Activated T-cell treated with anti-CD3 and anti-CD28 coated beads for 4 hours (primary cell): ENCODE data around the gene PRDM16.

Source experiments
- DNase-seq: peaks from one replicate; pipeline ENCODE4 v3.0.0-alpha.2; 2020

The PRDM16 gene

DNA sequence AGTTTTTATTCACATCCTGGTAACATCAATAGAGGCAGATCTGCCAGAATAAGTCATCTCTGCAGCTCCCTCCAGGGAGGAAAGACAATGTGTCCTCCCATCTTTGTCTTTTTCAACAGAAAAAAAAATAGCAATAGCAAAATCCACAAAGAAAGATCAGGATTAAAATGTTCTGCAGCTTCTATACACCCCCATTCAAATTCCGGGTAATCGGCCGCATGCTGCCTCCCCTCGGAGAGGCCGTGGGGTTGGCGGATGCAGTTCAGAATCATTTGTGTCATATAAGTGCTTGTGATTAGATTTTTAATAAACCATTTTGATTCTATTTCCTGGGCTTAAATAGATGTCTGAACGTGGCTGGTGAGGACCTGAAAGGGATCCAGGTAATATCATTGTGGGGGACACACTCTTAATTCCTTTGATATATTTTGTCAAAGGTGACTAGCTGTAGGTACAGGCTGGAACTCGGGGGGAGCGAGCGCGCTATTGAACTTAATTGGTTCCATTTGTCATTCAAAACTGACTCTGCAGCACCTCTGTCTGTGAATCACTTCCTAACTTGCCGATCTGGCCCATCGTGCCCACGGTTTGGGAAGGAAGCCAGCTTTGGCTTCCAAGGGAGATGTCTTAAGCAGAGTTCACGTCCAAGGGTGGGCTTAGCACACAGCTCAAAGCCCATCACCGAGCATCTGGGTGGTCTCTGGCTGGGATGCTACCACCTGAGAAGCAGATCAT, 299.9 kb downstream of the PRDM16 start:
- DNase-seq = no peak

DNA sequence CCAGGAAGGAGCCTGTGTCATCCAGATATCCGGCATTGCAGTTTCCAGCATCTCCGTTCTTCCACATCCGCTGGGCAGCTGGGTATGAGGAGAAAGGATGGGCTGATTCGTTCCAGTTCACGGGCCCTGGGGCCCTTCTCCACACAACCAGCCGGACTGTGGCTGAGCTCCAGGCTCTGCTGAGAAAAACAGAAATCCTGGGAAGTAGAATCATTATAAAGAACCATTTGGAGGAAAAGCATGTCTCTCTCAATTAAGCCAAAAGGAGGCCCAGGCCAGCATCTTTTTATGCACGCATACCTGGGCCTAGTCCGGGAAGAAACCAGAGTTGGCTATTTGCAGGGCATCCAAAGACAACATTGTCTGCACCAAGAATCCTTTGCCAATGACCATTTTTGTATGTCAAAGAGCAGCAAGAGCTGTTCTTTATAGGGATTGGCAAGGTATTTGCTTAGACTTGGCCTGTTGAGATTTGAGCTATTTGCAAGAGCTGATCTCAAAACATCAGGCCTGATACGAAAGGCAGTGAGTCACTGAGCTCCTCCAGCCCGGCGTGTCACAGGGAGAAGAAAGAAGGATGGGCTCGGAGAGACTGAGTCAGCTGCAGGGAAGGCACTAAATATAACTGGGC, 300.6 kb downstream of the PRDM16 start:
- no peak for DNase-seq

DNA sequence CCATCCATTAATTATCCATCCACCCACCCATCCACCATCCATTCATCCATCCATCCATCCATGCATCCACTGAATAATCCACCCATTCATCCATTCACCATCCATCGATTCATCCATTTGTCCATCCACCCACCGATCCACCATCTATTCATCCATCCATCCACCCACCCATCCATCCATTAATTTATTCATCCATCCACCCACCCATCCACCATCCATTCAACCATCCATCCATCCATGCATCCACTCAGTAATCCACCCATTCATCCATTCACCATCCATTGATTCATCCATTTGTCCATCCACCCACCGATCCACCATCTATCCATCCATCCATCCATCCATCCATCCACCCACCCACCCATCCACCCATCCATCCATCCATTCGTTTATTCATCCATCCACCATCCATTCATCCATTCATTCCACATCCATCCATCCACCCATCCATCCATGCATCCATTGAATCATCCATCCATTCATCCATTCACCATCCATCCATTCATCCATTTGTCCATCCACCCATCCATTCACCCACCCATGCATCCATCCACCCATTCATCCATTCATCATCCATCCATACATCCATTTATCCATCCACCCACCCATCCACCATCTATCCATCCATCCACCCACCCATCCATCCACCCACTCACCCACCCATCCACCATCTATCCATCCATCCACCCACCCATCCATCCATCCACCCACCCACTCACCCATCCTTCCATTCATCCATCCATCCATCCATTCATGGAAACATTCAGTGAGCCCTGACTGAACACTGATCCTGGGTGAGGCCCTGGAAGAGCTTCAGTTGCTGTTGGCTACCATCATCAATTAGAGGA, 302.1 kb downstream of the PRDM16 start:
- no peak for DNase-seq

- no peak for DNase-seq
Observed at GRCh38 chr1:3372317-3372716, 303.3 kb downstream of the PRDM16 start.

DNA sequence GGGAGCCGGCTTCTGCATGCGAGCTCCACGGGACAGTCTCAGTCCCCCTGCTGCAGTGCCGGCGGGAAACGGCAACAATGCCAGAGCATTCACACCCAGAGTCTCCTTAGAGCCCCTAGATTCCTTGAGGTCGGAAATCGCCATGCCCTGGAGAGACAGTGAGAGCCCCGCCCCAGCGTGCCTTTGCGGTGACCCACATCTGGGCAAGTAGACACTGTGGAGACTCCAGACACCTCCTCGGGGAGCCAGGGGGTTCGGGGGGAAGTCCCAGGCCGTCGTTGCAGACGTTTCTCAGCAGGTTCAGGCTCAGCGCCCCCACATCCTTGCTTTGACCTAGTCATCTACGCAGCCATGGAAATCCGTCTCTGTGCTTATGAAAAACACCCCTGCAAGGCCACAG, 304.2 kb downstream of the PRDM16 start:
- DNase-seq = no peak

DNA sequence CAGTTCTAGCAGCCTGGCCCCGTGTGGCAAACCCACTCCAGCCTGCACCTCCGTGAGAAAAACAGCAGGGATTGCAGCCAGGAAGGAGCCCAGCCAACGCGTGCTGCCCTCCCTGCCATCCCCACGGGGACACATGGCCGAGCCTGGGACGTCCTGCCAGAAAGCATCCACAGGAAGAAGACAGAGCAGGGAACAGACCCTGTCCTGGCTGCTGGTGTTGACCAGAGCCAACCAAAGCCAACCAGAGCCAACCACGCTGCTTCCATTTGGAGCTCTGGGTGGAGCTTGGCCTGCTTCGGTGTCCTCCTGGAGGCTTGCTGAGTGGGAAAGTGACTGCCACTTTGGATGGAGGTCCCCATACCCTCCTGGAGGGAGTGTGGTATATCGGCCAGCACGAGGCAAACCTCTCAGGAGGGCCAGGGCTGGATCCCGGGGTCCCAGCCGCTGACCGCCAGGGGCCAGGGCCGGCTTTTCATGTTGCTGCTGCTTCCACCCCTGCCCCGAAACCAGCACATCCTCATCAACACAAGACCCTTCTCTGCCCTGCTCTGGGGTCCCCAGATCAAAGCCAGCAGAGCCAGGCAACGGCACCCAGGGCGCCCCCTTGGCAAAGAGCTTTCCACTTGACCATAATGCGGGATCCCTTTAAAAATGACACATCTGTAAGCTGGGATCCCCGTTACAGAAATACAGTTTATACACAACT, 304.9 kb downstream of the PRDM16 start:
- no peak for DNase-seq

GRCh38 chr1:3375245-3375644, 306.2 kb downstream of the PRDM16 start:
- no peak for DNase-seq

DNA sequence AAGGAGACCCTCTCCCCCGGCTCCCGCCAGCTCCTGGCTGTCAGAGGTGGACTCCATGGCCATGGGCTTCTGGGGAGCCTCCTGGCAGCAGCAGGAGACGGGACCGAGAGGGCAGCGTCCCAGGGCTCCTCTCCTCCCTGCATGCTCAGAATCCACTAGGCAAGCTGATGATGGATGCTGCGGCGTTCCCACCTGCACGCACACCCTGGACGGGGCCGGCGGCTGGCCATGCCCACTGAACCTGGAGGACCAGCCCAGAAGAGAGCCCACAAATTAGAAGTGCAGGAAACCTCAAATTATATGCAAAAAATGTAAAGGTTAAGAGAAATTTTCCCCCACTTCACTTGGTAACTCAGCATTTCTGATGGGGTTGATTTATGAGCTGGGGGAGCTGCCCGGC, 308.2 kb downstream of the PRDM16 start:
- no peak for DNase-seq

GRCh38 chr1:3377604-3378279, 308.7 kb downstream of the PRDM16 start:
- DNase-seq = no peak

DNA sequence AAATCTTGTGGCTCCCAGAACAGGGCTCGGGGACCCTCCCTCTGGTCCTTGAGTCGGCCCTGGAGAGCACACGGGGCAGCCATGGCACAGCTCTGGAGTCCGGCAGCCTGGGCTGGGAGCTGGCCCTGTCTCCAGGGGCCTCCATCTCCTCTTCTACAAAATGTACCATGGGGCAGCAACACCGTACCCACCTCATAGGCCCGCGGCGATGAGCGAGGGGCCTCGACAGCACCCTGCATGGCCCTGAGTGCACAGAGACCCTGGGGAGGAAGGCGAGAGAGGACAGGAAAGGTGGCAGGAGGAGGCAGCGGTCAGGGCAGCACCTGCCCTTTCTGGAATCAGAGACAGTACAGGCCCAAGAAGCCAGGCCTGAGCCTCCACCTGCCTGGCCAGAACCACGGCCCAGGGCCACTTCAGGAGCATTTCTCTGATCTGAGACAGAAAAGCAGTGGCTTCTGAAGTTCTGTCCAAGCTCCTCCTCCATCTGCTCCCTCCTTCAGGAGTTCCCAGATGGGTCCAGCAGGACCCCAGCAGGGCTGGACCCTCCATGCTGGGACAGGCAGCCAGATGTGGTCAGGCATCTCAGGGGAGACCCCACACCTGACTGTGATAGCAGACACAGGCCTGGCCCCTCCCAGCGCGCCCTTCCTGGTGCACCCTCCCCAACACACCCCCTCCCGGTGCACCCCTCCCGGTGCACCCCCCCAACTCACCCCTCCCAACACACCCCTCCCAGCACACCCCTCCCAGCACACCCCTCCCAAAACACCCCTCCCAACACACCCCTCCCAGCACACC, 309.6 kb downstream of the PRDM16 start:
- no peak for DNase-seq

DNA sequence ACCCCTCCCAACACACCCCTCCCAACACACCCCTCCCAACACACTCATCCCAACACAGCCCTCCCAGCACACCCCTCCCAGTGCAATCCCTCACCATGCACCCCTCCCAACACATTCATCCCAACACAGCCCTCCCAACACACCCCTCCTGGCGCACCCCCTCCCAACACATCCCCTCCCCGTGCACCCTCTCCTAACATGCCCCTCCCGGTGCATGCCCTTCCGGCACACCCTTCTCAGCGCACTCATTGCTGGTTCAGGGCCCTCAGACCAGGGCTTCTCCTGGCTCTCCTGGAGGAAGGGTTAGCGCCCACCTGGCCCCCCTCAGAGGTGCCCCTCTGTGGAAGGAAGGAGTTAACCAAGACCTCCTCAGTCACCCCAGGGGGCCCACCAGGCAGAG, 310.9 kb downstream of the PRDM16 start:
- no peak for DNase-seq

DNA sequence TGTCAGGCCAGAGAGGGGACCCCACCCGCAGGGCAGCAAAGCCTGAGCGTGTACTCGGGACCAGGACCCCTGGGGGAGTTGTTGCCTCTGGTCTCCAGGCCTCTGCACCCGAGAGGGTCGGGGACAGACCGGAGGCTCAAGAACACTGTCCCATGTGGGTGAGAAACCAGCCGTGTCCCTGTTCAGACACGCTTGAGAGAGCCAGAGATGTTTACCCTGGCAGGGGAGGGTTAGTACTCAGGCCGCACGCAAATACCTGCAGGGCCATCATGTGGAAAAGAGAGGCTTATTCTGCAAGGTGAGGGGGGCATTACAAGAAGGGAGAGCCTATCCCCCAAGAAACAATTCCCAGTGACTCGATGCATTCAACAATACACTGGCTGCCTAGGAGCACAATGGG, 311.5 kb downstream of the PRDM16 start:
- DNase-seq = no peak

GRCh38 chr1:3381901-3382300, 312.9 kb downstream of the PRDM16 start:
- DNase-seq = no peak

DNA sequence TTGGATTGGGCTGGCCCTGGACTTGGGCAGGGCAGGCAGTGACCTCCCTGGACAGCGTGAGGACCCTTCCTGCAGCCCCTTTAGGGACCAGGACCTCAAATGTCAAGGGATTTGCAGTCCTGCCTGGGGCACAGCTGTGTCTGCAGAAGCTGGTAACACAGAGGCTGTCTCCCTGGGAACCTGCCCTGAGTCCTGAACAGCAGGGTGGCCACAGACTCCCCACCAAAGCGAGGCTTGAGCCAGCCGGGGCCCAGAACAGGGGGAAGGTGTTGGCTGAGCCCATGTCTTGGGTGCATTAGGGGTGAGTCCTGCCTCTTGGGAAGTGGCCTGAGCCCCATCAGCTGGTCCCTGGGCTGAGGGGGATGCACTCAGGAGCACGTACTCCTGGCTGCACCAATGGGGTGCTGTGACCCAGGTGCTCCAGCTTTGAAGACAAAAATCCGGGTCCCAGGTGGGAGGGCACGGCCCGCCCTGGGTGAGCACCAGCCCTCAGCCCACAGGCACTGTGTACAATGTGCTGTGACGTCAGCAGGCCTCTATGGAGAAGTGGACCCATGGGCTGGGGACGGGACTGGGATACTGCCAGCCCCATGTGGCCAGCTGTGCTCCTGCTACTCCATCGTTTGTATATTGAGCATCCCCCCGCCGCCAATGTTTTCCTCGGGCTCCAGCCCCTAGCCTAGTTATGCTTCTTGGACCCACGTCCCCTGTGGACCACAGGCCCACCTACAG, 313.5 kb downstream of the PRDM16 start:
- no peak for DNase-seq

- no peak for DNase-seq
Observed at GRCh38 chr1:3383679-3384078, 314.7 kb downstream of the PRDM16 start.

- no peak for DNase-seq
Observed at GRCh38 chr1:3384407-3384806, 315.4 kb downstream of the PRDM16 start.

DNA sequence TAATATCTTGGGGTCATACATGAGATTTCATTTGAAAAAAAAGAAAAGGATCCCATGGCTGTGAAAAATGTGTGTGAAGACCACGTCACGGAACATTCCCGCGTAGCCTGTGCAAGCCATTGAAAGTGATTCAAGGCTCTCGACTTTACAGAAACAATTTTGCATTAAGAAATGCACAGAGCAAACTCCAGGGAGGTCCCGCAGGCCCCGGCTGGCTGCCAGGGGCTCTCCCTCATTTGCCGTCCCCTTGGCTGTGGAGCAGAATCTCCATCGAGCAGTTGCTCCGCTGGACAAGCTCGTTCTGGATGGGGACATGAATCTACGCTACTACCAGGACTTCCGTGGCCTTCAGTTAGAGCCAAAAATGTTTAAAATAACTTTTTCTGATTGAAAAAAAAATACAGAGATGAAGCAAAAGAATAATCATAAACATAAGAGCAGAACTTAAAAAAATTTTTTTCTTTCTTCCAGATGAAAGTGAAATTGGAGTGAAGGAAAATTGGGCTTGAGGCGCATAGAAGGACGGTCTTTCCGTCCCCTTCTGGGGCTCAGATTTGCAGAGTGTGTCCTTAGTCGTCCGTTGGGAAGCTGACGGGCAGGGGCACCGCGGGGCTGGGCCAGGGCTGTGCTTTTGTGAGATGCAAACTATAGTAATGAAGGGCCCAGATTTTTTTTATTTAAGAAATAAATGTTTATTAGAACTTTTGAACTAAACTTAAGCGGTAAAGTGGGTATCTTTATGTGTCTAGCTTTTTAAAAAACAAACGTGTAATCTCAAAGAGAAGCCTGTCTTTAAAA, 317.4 kb downstream of the PRDM16 start:
- DNase-seq = no peak

GRCh38 chr1:3387401-3387800, 318.4 kb downstream of the PRDM16 start:
- no peak for DNase-seq

DNA sequence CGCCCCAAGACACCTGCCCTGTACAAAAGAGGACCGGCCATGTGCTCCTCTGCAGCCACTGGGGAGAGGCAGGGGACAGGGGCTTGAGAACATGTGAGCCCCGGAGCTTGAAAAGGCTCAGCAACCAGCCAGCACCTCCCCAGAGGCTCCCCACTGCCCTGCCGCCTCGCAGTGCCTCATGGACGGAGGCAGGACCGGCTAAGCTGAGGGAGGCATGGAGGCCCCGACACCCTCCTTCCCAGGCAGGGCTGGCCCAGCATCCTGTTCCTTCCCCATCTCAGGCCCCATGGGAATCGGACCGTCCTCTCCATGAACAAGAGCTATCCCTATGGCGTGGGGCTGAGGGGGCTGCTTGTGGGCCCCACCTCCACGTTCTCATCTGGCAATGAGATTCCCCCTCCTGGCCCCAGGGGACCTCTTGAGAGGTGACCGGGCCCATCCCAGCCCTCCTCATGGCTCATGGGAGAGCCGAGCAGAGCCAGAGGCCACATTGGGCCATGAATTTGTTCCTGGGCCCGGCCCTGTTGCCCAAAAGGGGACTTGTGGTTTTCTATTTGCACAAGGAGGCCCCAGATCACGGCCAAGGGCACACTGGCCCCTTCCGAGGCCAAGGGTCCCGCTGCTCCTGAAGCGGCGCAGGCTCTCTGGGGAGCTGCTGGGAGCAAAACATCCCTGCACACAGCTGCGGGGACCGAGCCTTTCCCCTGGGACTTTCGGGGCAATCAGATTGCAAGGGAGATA, 320.3 kb downstream of the PRDM16 start:
- no peak for DNase-seq
